ENCODE measurements around the gene GRIP1.
A peak's percentile ranks its signal among the peaks of the same experiment; 100 is the strongest.

GRIP1 gene

DNA sequence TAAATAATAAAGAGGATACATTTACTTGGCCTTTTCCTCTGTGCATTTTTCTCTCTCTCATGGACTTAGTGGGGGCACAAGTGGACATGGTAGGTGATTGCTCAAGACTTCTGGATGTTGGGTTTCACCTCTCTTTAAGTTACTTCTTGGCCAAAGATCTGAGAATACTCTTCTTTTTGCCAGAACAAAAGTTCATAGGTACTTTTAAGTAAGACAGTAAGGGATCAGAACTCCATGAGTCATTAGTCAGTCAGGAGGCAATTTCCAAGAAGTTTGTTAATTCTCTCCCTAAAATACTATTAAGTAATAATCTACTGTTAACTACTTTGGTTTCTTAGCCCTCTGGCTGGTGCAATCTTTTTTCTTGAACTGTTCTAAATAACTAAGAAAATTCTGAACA lies 84.2 kb downstream of the GRIP1 start:
- Mint-ChIP-seq H3K36me3 (ENCODE audit: low read depth) (no peaks in the 10 kb centered on the region), H3K27me3 (ENCODE audit: low read depth) (no peaks in the 10 kb centered on the region), H3K9me3 (no peaks in the 10 kb centered on the region), H3K4me3 (no peak overlapping the region), H3K27ac (no peak overlapping the region), H3K4me1 (peaks cover 57% of the 10 kb centered on the region)
- TF ChIP-seq, protein P1, sequence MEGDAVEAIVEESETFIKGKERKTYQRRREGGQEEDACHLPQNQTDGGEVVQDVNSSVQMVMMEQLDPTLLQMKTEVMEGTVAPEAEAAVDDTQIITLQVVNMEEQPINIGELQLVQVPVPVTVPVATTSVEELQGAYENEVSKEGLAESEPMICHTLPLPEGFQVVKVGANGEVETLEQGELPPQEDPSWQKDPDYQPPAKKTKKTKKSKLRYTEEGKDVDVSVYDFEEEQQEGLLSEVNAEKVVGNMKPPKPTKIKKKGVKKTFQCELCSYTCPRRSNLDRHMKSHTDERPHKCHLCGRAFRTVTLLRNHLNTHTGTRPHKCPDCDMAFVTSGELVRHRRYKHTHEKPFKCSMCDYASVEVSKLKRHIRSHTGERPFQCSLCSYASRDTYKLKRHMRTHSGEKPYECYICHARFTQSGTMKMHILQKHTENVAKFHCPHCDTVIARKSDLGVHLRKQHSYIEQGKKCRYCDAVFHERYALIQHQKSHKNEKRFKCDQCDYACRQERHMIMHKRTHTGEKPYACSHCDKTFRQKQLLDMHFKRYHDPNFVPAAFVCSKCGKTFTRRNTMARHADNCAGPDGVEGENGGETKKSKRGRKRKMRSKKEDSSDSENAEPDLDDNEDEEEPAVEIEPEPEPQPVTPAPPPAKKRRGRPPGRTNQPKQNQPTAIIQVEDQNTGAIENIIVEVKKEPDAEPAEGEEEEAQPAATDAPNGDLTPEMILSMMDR (IDR thresholded peaks at IDR 0.05; ENCODE audit: unreplicated experiment in 3 of 3), result no peak

DNA sequence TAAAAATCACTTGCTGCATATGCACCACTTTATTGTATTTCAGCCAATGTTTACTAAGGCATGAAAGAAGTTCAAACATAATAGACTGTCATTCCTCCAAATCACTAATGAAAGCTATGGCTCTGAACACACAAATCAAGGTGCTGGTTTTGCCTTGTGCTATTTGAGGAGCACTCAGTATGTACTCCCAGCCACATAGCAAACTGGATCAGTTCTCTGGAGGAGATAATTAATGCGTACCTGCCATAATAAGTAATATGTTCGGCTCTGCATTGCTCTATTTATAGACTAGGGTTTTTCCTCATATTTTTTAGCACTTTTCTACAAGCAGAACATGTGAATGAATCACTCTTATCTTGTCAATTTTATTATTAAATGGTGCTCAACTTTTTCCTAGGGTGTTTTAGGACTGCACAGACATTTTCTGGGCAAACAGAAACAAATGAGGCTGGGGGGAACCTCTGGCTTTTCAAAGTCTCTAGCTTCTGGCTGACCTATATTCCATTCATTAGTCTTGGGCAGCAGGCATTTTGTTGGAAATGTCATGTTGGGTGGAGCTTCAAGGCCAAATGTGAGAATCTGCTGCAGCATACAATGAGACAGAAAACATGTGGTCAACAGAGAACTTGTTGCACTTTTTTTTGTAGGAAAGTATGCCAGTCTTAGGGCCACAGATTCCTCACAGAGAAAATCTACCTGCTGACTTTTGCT lies 88.4 kb downstream of the GRIP1 start:
- peaks cover 25% of the 10 kb centered on the region for H3K4me1 Mint-ChIP-seq
- TF ChIP-seq, protein P1 (IDR thresholded peaks at IDR 0.05; ENCODE audit: unreplicated experiment in 3 of 3), result no peak
- H3K27ac Mint-ChIP-seq, result peak overlapping the region; percentile 5 to 74 (median 53)
- H3K27me3 Mint-ChIP-seq (ENCODE audit: low read depth), result no peaks in the 10 kb centered on the region
- no peaks in the 10 kb centered on the region for H3K9me3 Mint-ChIP-seq
- no peaks in the 10 kb centered on the region for H3K36me3 Mint-ChIP-seq (ENCODE audit: low read depth)
- H3K4me3 Mint-ChIP-seq, result no peak overlapping the region

DNA sequence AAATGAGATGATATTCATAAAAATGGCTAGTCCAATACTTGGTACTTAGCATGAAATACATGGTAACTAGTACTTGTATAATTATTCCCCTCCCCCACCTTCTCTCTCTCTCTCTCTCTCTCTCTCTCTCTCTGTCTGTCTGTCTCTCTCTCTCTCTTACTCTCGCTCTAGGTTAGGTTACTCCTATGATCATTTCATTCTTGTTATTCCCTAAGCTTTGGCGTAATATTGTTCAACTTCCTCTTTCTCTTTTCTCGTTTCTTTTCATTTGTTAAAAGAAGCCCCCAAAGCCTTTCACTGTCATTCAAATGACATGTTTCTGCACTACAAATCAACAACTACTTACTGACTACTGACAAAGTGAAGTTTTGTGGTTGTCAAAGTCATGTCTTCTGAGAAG lies 89.8 kb downstream of the GRIP1 start:
- Mint-ChIP-seq H3K27me3 (ENCODE audit: low read depth) (no peaks in the 10 kb centered on the region), H3K4me3 (no peak overlapping the region), H3K4me1 (peaks cover 25% of the 10 kb centered on the region), H3K27ac (no peak overlapping the region), H3K9me3 (peaks cover 3% of the 10 kb centered on the region), H3K36me3 (ENCODE audit: low read depth) (no peaks in the 10 kb centered on the region)
- TF ChIP-seq, protein P1 (IDR thresholded peaks at IDR 0.05; ENCODE audit: unreplicated experiment in 3 of 3), result no peak

DNA sequence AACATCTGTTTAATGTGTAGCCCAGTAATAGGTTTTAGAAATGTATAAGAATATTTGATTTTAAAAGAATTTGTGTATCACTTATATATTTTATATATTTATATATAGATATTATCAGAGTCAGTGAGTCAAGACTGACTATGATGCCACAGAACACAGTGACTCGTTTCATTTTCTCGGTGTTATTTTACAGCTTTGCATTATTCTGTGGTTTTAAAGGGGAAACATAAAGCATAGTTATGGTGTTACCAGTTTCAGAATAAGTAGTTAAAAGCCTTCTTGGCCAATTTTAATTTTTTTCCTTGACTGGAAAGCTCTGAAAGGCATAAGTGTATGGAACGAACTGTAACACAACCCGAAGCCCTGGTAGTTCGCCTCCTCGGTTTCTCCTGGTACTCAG lies 91.0 kb downstream of the GRIP1 start:
- Mint-ChIP-seq H3K36me3 (ENCODE audit: low read depth) (no peaks in the 10 kb centered on the region), H3K27me3 (ENCODE audit: low read depth) (no peaks in the 10 kb centered on the region), H3K9me3 (peaks cover 3% of the 10 kb centered on the region), H3K27ac (no peak overlapping the region), H3K4me3 (no peak overlapping the region), H3K4me1 (peaks cover 20% of the 10 kb centered on the region)
- TF ChIP-seq, protein P1 (IDR thresholded peaks at IDR 0.05; ENCODE audit: unreplicated experiment in 3 of 3), result no peak

DNA sequence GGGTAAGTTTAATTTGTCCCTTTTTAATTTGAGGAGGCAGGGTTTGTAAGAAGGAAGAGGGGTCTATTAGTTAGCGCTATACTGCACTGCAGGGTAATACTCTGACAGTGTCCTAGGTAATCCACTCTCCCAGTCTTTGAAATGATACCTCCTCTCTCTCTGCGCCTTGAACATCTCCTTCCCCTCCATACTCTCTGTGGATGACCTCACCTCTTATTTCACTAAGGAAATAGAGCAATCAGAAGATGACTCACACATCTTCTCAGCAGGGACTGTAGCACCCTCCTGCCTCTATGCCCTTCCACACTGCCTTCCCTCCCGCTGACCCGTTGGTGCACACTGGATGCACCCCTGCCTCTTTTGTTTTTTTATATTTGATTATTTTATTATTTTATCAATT lies 94.2 kb downstream of the GRIP1 start:
- Mint-ChIP-seq H3K4me3 (no peak overlapping the region), H3K9me3 (peaks cover 7% of the 10 kb centered on the region), H3K4me1 (peaks cover 1% of the 10 kb centered on the region), H3K36me3 (ENCODE audit: low read depth) (peaks cover 4% of the 10 kb centered on the region), H3K27ac (no peak overlapping the region), H3K27me3 (ENCODE audit: low read depth) (no peaks in the 10 kb centered on the region)
- TF ChIP-seq, protein P1 (IDR thresholded peaks at IDR 0.05; ENCODE audit: unreplicated experiment in 3 of 3), result no peak

DNA sequence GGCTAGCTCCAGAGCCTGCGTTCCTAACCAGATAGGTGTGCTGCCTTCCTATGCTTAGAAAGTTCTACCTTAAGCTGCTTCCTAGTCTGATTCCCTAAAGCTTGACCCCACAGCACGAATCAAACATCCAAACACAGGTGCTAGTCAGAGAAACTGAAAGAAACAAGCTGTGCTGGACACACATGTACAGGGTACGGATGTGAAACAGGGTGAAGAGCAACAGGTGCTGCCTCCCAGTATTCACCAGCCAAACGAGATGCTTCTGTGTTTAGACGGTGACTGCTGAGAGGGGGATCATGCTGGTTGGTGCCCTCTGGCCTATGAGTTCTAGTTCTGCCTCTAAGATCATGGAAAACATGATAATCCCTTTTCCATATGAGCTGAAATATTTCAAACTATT lies 105.3 kb downstream of the GRIP1 start:
- H3K9me3 Mint-ChIP-seq, result peaks cover 19% of the 10 kb centered on the region
- H3K4me1 Mint-ChIP-seq, result no peaks in the 10 kb centered on the region
- no peak overlapping the region for H3K27ac Mint-ChIP-seq
- H3K27me3 Mint-ChIP-seq (ENCODE audit: low read depth), result peaks cover 6% of the 10 kb centered on the region
- peaks cover 19% of the 10 kb centered on the region for H3K36me3 Mint-ChIP-seq (ENCODE audit: low read depth)
- no peak overlapping the region for H3K4me3 Mint-ChIP-seq
- TF ChIP-seq, protein P1 (IDR thresholded peaks at IDR 0.05; ENCODE audit: unreplicated experiment in 3 of 3), result no peak

Measured in nephron (organoid).